SK-N-SH treated with all-trans-retinoic acid at 6 μM for 48 hours (cell line): ENCODE measurements around the gene OPN4.
A peak's percentile ranks its signal among the peaks of the same experiment; 100 is the strongest.

Experiments
- ATAC-seq: fragments of 200-7000 bp; cut with Tn5 transposase; 3 replicates; pipeline ENCODE4 v1.9.1; 2020; ENCODE audit warnings: mild to moderate bottlenecking, moderate library complexity
- ARNTL ChIP-seq: fragments of 450-650 bp; formaldehyde crosslinking; IDR thresholded peaks from 2 replicates; pipeline ENCODE4 v1.5.0; 2020; ENCODE audit warnings: low read depth, mild to moderate bottlenecking, moderate library complexity, borderline replicate concordance
- BACH2 ChIP-seq: fragments of 250-450 bp; sonication (Bioruptor Pico); IDR thresholded peaks from 2 replicates; pipeline ENCODE4 v1.9.0; 2021; ENCODE audit warnings: mild to moderate bottlenecking, borderline replicate concordance
- CSDC2 ChIP-seq: fragments of 250-450 bp; sonication (Bioruptor Pico); IDR thresholded peaks from 2 replicates; pipeline ENCODE4 v1.5.0; 2020; ENCODE audit warnings: mild to moderate bottlenecking, moderate library complexity
- ESRRG ChIP-seq: fragments of 250-450 bp; sonication (Bioruptor Pico); IDR thresholded peaks from 2 replicates; pipeline ENCODE4 v1.6.1; 2021; ENCODE audit warnings: mild to moderate bottlenecking
- GLIS3 ChIP-seq: fragments of 250-450 bp; sonication (Bioruptor Pico); IDR thresholded peaks from 2 replicates; pipeline ENCODE4 v1.5.0; 2020; ENCODE audit warnings: mild to moderate bottlenecking, moderate library complexity
- OSR1 ChIP-seq: fragments of 250-450 bp; sonication (Bioruptor Pico); IDR thresholded peaks from 2 replicates; pipeline ENCODE4 v1.8.0; 2022; ENCODE audit warnings: moderate library complexity, mild to moderate bottlenecking, inconsistent platforms
- PPARA ChIP-seq: fragments of 250-450 bp; sonication (Bioruptor Pico); IDR thresholded peaks from 2 replicates; pipeline ENCODE4 v1.5.0; 2020; ENCODE audit warnings: mild to moderate bottlenecking, borderline replicate concordance
- SNAI2 ChIP-seq: fragments of 250-450 bp; sonication (Bioruptor Pico); IDR thresholded peaks from 2 replicates; pipeline ENCODE4 v1.5.0; 2020; ENCODE audit warnings: mild to moderate bottlenecking, moderate library complexity
- TOX ChIP-seq: fragments of 250-450 bp; sonication (Bioruptor Pico); IDR thresholded peaks from 2 replicates; pipeline ENCODE4 v1.8.0; 2021; ENCODE audit warnings: mild to moderate bottlenecking, moderate library complexity, borderline replicate concordance
- ZC3H10 ChIP-seq: fragments of 250-450 bp; sonication (Bioruptor Pico); IDR thresholded peaks from 2 replicates; pipeline ENCODE4 v1.5.1; 2021; ENCODE audit warnings: mild to moderate bottlenecking, moderate library complexity
- ZFP3 ChIP-seq: fragments of 250-450 bp; sonication (Bioruptor Pico); IDR thresholded peaks from 2 replicates; pipeline ENCODE4 v1.5.0; 2020; ENCODE audit warnings: mild to moderate bottlenecking, moderate library complexity
- ZFP30 ChIP-seq: fragments of 450-650 bp; formaldehyde crosslinking; IDR thresholded peaks from 2 replicates; pipeline ENCODE4 v1.5.0; 2022; ENCODE audit warnings: mild to moderate bottlenecking, moderate library complexity
- ZNF565 ChIP-seq: fragments of 450-650 bp; formaldehyde crosslinking; conservative IDR thresholded peaks from 2 replicates; pipeline ENCODE4 v1.5.0; 2020; ENCODE audit warnings: low read depth, mild to moderate bottlenecking, moderate library complexity
- ZNF70 ChIP-seq: fragments of 450-650 bp; formaldehyde crosslinking; IDR thresholded peaks from 2 replicates; pipeline ENCODE4 v1.5.0; 2020; ENCODE audit warnings: mild to moderate bottlenecking, moderate library complexity
- TF ChIP-seq, protein P1 (sequence below): fragments of 250-450 bp; sonication (Bioruptor Pico); IDR thresholded peaks from 2 replicates; pipeline ENCODE4 v1.5.1; 2021; ENCODE audit warnings: mild to moderate bottlenecking, moderate library complexity
- TF ChIP-seq, protein P2 (sequence below): fragments of 250-450 bp; sonication (Bioruptor Pico); IDR thresholded peaks from 2 replicates; pipeline ENCODE4 v1.5.1; 2020; ENCODE audit warnings: low read depth, mild to moderate bottlenecking, moderate library complexity
- TF ChIP-seq, protein P3 (sequence below): fragments of 250-450 bp; sonication (Bioruptor Pico); IDR thresholded peaks from 2 replicates; pipeline ENCODE4 v1.8.0; 2021; ENCODE audit warnings: low read depth, mild to moderate bottlenecking, moderate library complexity, borderline replicate concordance
- TF ChIP-seq, protein P4 (sequence below): fragments of 250-450 bp; sonication (Bioruptor Pico); IDR thresholded peaks from 2 replicates; pipeline ENCODE4 v1.8.0; 2020; ENCODE audit warnings: mild to moderate bottlenecking, moderate library complexity, borderline replicate concordance
- TF ChIP-seq, protein P5 (sequence below): fragments of 250-450 bp; sonication (Bioruptor Pico); IDR thresholded peaks from 2 replicates; pipeline ENCODE4 v1.5.0; 2020; ENCODE audit warnings: mild to moderate bottlenecking, moderate library complexity

The OPN4 gene

DNA sequence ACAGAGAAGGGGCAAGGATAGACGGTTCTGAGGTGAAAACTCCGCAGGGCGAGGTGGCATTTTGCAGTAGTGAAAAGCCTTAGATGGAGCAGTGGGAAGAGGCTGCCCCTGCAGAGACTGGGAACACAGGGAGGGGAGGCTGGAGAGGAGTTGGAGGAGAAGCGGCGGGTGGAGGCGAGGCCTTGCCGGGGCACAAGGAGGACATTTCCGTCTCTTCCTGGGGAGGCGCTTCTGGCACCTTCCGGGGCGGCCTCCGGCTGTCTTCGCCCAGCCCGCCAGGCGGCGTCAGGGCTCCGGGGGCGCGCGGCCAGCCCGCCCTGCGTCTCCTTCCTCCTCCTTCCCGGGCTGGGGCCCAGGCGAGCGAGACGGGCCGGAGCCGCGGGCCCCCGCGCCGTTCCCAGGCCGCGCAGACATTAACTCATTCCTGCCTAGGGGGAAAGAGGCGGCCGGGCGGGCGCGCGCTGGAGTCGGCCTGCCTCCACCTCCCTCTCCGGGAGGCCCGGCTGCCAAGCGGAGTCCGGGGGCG, 56.7 kb downstream of the OPN4 start (continued):
- TF ChIP-seq SNAI2 (CRISPR knock-in tag): no peak
- TF ChIP-seq, protein P1, sequence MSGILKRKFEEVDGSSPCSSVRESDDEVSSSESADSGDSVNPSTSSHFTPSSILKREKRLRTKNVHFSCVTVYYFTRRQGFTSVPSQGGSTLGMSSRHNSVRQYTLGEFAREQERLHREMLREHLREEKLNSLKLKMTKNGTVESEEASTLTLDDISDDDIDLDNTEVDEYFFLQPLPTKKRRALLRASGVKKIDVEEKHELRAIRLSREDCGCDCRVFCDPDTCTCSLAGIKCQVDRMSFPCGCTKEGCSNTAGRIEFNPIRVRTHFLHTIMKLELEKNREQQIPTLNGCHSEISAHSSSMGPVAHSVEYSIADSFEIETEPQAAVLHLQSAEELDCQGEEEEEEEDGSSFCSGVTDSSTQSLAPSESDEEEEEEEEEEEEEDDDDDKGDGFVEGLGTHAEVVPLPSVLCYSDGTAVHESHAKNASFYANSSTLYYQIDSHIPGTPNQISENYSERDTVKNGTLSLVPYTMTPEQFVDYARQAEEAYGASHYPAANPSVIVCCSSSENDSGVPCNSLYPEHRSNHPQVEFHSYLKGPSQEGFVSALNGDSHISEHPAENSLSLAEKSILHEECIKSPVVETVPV (CRISPR knock-in tag): no peak
- TF ChIP-seq ESRRG (CRISPR knock-in tag): no peak
- TF ChIP-seq PPARA (CRISPR knock-in tag): no peak
- no peak for TF ChIP-seq OSR1 (CRISPR knock-in tag)
- no peak for TF ChIP-seq CSDC2 (CRISPR knock-in tag)
- TF ChIP-seq ZC3H10 (CRISPR knock-in tag): no peak
- no peak for TF ChIP-seq ARNTL (CRISPR knock-in tag)
- 0 out of 2 replicates have a peak, but pooled peaks have one; percentile 5 for TF ChIP-seq ZNF70

DNA sequence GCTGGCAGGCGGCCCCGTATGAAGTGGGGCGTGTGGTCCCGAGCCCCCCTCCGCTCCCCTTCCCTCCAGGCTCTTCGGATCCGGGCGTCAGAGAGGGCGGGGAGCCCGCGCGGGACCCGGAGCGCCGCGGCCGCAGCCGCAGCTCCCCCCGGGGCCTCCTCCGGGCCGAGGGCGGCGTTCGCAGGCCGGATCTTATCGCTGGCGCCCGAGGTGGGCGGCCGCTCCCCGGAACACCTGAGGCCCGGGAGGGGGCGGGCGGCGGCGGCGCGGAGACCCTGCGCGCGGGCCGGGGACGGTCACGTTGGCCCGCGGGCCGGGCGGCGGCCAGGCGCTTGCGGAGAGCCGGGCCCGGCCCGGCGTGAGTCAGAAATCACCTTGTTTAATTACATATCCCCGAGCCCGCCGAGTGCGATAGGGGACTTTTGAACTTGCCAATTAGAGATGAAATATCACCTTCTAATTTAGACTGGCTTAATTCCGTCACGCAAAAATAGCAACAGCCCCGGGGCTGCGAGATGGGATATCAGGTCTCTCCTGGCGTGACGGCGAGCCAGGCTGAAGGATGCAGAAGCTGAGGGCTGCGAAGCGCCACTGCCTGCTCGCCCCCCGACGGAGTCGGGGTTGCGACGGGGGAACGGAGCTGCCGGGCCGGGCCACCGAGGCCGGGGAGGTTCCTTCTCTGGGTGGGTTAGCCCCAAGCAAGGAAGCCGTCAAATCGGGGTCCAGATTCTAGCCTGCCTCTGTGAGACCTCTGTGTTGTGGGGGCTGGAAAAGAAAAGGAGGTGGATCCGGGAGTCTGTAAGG, 57.4 kb downstream of the OPN4 start:
- peak; percentile 63 for ATAC-seq
- TF ChIP-seq ZNF565: no peak
- TF ChIP-seq ZNF70: no peak
- TF ChIP-seq ZFP30 (CRISPR knock-in tag): no peak
- no peak for TF ChIP-seq SNAI2 (CRISPR knock-in tag)
- no peak for TF ChIP-seq ZFP3
- TF ChIP-seq TOX (CRISPR knock-in tag): no peak
- TF ChIP-seq PPARA (CRISPR knock-in tag): no peak
- TF ChIP-seq, protein P1 (CRISPR knock-in tag): no peak
- no peak for TF ChIP-seq ARNTL (CRISPR knock-in tag)
- no peak for TF ChIP-seq BACH2 (CRISPR knock-in tag)
- TF ChIP-seq CSDC2 (CRISPR knock-in tag): no peak
- TF ChIP-seq, protein P2, sequence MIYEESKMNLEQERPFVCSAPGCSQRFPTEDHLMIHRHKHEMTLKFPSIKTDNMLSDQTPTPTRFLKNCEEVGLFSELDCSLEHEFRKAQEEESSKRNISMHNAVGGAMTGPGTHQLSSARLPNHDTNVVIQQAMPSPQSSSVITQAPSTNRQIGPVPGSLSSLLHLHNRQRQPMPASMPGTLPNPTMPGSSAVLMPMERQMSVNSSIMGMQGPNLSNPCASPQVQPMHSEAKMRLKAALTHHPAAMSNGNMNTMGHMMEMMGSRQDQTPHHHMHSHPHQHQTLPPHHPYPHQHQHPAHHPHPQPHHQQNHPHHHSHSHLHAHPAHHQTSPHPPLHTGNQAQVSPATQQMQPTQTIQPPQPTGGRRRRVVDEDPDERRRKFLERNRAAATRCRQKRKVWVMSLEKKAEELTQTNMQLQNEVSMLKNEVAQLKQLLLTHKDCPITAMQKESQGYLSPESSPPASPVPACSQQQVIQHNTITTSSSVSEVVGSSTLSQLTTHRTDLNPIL (CRISPR knock-in tag): no peak
- TF ChIP-seq, protein P3, sequence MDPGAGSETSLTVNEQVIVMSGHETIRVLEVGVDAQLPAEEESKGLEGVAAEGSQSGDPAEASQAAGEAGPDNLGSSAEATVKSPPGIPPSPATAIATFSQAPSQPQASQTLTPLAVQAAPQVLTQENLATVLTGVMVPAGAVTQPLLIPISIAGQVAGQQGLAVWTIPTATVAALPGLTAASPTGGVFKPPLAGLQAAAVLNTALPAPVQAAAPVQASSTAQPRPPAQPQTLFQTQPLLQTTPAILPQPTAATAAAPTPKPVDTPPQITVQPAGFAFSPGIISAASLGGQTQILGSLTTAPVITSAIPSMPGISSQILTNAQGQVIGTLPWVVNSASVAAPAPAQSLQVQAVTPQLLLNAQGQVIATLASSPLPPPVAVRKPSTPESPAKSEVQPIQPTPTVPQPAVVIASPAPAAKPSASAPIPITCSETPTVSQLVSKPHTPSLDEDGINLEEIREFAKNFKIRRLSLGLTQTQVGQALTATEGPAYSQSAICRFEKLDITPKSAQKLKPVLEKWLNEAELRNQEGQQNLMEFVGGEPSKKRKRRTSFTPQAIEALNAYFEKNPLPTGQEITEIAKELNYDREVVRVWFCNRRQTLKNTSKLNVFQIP (CRISPR knock-in tag): no peak
- TF ChIP-seq, protein P4, sequence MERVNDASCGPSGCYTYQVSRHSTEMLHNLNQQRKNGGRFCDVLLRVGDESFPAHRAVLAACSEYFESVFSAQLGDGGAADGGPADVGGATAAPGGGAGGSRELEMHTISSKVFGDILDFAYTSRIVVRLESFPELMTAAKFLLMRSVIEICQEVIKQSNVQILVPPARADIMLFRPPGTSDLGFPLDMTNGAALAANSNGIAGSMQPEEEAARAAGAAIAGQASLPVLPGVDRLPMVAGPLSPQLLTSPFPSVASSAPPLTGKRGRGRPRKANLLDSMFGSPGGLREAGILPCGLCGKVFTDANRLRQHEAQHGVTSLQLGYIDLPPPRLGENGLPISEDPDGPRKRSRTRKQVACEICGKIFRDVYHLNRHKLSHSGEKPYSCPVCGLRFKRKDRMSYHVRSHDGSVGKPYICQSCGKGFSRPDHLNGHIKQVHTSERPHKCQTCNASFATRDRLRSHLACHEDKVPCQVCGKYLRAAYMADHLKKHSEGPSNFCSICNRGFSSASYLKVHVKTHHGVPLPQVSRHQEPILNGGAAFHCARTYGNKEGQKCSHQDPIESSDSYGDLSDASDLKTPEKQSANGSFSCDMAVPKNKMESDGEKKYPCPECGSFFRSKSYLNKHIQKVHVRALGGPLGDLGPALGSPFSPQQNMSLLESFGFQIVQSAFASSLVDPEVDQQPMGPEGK (CRISPR knock-in tag): no peak
- TF ChIP-seq GLIS3: no peak
- TF ChIP-seq, protein P5, sequence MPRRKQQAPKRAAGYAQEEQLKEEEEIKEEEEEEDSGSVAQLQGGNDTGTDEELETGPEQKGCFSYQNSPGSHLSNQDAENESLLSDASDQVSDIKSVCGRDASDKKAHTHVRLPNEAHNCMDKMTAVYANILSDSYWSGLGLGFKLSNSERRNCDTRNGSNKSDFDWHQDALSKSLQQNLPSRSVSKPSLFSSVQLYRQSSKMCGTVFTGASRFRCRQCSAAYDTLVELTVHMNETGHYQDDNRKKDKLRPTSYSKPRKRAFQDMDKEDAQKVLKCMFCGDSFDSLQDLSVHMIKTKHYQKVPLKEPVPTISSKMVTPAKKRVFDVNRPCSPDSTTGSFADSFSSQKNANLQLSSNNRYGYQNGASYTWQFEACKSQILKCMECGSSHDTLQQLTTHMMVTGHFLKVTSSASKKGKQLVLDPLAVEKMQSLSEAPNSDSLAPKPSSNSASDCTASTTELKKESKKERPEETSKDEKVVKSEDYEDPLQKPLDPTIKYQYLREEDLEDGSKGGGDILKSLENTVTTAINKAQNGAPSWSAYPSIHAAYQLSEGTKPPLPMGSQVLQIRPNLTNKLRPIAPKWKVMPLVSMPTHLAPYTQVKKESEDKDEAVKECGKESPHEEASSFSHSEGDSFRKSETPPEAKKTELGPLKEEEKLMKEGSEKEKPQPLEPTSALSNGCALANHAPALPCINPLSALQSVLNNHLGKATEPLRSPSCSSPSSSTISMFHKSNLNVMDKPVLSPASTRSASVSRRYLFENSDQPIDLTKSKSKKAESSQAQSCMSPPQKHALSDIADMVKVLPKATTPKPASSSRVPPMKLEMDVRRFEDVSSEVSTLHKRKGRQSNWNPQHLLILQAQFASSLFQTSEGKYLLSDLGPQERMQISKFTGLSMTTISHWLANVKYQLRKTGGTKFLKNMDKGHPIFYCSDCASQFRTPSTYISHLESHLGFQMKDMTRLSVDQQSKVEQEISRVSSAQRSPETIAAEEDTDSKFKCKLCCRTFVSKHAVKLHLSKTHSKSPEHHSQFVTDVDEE (CRISPR knock-in tag): no peak
